K562 (cell line): ENCODE measurements around the gene PIK3R6. TPM values are rescaled to one million over a fixed set of nuclear protein-coding genes. Genes with fewer than 3 reads are reported as not detected.
A peak's percentile ranks its signal among the peaks of the same experiment; 100 is the strongest.

Experiments used
- BCOR ChIP-seq: fragments of 450-650 bp; IDR thresholded peaks from 2 replicates; pipeline ENCODE4 v1.6.1; 2016
- DPF2 ChIP-seq: fragments of 450-650 bp; IDR thresholded peaks from 2 replicates; pipeline ENCODE4 v1.6.1; 2016
- ETS1 ChIP-seq: conservative IDR thresholded peaks from 2 replicates; pipeline ENCODE4 v1.6.1; 2011; ENCODE audit warnings: low read depth, mild to moderate bottlenecking, low read length; ENCODE audit not compliant: control insufficient read depth
- FUS ChIP-seq: fragments of 200-400 bp; formaldehyde crosslinking; optimal IDR thresholded peaks from 2 replicates; pipeline ENCODE3; 2017; ENCODE audit warnings: low read depth, low read length
- HBP1 ChIP-seq: fragments of 450-650 bp; formaldehyde crosslinking; IDR thresholded peaks from 2 replicates; pipeline ENCODE4 v1.4.0; 2022; ENCODE audit warnings: missing genetic modification characterization
- HDAC3 ChIP-seq: fragments of 450-650 bp; IDR thresholded peaks from 2 replicates; pipeline ENCODE4 v1.6.1; 2018; ENCODE audit warnings: borderline replicate concordance, mild to moderate bottlenecking, moderate library complexity; ENCODE audit not compliant: partially characterized antibody
- JUNB ChIP-seq: fragments of 450-650 bp; formaldehyde crosslinking; conservative IDR thresholded peaks from 2 replicates; pipeline ENCODE4 v1.4.0; 2020; ENCODE audit warnings: mild to moderate bottlenecking
- LEF1 ChIP-seq: fragments of 450-650 bp; IDR thresholded peaks from 2 replicates; pipeline ENCODE4 v1.6.1; 2016; ENCODE audit warnings: mild to moderate bottlenecking
- MYC ChIP-seq, 2 experiments: fragments of 250-450 bp in 1 of 2; sonication (Bioruptor Pico) in 1 of 2; IDR thresholded peaks; 2 replicates each; pipeline versions ENCODE4 v1.5.1 to v1.6.1; 2012 to 2021; ENCODE audit warnings: low read depth in 2 of 2, borderline replicate concordance in 1 of 2, improper control_type of control experiment in 1 of 2, low read length in 1 of 2, mild to moderate bottlenecking in 1 of 2, moderate library complexity in 1 of 2
- RAD51 ChIP-seq: fragments of 450-650 bp; IDR thresholded peaks from 2 replicates; pipeline ENCODE4 v1.7.1; 2016; ENCODE audit warnings: low read depth, mild to moderate bottlenecking, borderline replicate concordance
- RBM25 ChIP-seq: fragments of 200-400 bp; formaldehyde crosslinking; IDR thresholded peaks from 2 replicates; pipeline ENCODE4 v1.6.1; 2018; ENCODE audit warnings: low read length, low read depth, moderate library complexity; ENCODE audit not compliant: severe bottlenecking
- RFX1 ChIP-seq: fragments of 450-650 bp; IDR thresholded peaks from 2 replicates; pipeline ENCODE4 v1.6.1; 2016; ENCODE audit warnings: mild to moderate bottlenecking, moderate library complexity
- TARDBP ChIP-seq: fragments of 450-650 bp; IDR thresholded peaks from 2 replicates; pipeline ENCODE4 v1.6.1; 2016
- TCF15 ChIP-seq: fragments of 250-450 bp; sonication (Bioruptor Pico); IDR thresholded peaks from 2 replicates; pipeline ENCODE4 v1.8.0; 2022; ENCODE audit warnings: moderate library complexity, mild to moderate bottlenecking, inconsistent platforms
- U2AF1 ChIP-seq: fragments of 200-400 bp; formaldehyde crosslinking; optimal IDR thresholded peaks from 2 replicates; pipeline ENCODE3; 2017; ENCODE audit warnings: mild to moderate bottlenecking, low read depth, low read length, moderate library complexity
- ZFP36 ChIP-seq: fragments of 150-350 bp; IDR thresholded peaks from 2 replicates; pipeline ENCODE4 v1.6.1; 2018; ENCODE audit warnings: low read length, low read depth; ENCODE audit not compliant: partially characterized antibody
- ZNF280B ChIP-seq: fragments of 250-450 bp; sonication (Bioruptor Pico); IDR thresholded peaks from 2 replicates; pipeline ENCODE4 v1.5.1; 2021; ENCODE audit warnings: mild to moderate bottlenecking
- ZNF584 ChIP-seq: fragments of 200-800 bp; sonication (Bioruptor generic); IDR thresholded peaks from 2 replicates; pipeline ENCODE4 v1.6.1; 2016; ENCODE audit warnings: low read depth, mild to moderate bottlenecking, missing genetic modification characterization, missing compliant biosample characterization
- ZNF76 ChIP-seq: fragments of 250-450 bp; sonication (Bioruptor Pico); IDR thresholded peaks from 2 replicates; pipeline ENCODE4 v1.4.0; 2020; ENCODE audit warnings: mild to moderate bottlenecking, moderate library complexity, borderline replicate concordance
- polyA plus RNA-seq, 8 experiments: library from polyadenylated mRNA; depleted of rRNA in 4 of 8; stranded (reverse) in 5 of 8; unstranded in 3 of 8; fragments of >200 nt; fragmentation: Nextera tagmentation in 2 of 8; fragmentation: Illumina TruSeq in 1 of 8; extraction: Ambion mirVana in 2 of 8; extraction: Trizol in 1 of 8; gene quantifications; 2 replicates each; pipeline versions ENCODE4 v1.2.1 to v1.2.3, GENCODE V29; 2011 to 2014; ENCODE audit warnings: inconsistent platforms in 1 of 8, missing spikeins in 1 of 8
- total RNA-seq, 7 experiments: library from RNA; depleted of rRNA in 6 of 7; stranded (reverse); fragments of >200 nt in 6 of 7; fragmentation: Illumina TruSeq in 2 of 7; extraction: Trizol in 2 of 7; gene quantifications; 2 replicates each; pipeline versions ENCODE4 v1.2.1 to v1.2.3, GENCODE V29; 2011 to 2021; ENCODE audit warnings: low replicate concordance in 1 of 7

Gene PIK3R6
- total and polyA plus RNA-seq, 9 of the 15 experiments (the other 6 are each of a cell fraction or from before 2014, with no cell fraction given), result 0.04 TPM; not detected in 8

GRCh38 chr17:8893059-8893458 is 25.6 kb upstream of the PIK3R6 start (continued):
- no peak for TF ChIP-seq ZNF280B
- no peak for TF ChIP-seq HDAC3
- no peak for TF ChIP-seq DPF2
- no peak for TF ChIP-seq ZNF584 (CRISPR knock-in tag)
- no peak for TF ChIP-seq MYC (IDR thresholded peaks at IDR 0.05; ENCODE audit: low read depth, low read length)
- no peak for TF ChIP-seq MYC (CRISPR knock-in tag; IDR thresholded peaks at IDR 0.05; ENCODE audit: borderline replicate concordance, low read depth)
- no peak for TF ChIP-seq U2AF1
- TF ChIP-seq LEF1, result no peak
- TF ChIP-seq RFX1, result no peak
- TF ChIP-seq RBM25, result peak; percentile 87
- no peak for TF ChIP-seq TCF15 (CRISPR knock-in tag)
- TF ChIP-seq BCOR, result peak; percentile 30; the same call in 1 of the 2 replicates
- TF ChIP-seq ZFP36, result peak; percentile 56
- TF ChIP-seq ZNF76, result no peak
- no peak for TF ChIP-seq RAD51
- no peak for TF ChIP-seq JUNB (CRISPR knock-in tag)
- TF ChIP-seq FUS, result no peak
- TF ChIP-seq HBP1 (CRISPR knock-in tag), result no peak
- no peak for TF ChIP-seq TARDBP
- no peak for TF ChIP-seq ETS1
